ENCODE results near the gene JMJD6. TPM values are rescaled to one million over a fixed set of nuclear protein-coding genes. Genes with fewer than 3 reads are reported as not detected.
"Not testable (repeated sequence)": the region's sequence is repeated elsewhere in the genome, so short reads cannot be mapped to it uniquely, and the experiment has no call there.

The JMJD6 gene
- total and polyA plus RNA-seq, 2 experiments from 2014 or later = 19.3 to 44.8 TPM

DNA sequence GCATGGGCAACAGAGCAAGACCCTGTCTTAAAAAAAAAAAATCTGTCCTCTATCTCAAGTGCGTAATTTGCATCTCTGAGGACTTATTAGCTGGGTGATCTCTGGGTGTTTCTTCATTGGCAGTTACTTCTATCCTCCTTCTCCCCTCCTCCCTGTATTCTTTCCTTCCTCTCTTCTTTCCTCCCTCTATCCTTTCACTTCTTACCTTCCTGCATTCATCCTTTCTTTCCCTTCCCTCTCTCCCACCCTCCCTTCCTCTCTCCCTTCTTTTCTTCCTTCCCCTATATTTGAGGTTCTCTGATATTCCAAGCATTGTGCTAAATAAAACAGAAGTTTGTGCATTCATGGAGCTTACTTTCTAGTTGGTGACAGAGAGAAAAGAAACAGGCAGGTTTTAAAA, 22.3 kb upstream of the JMJD6 start:
- H3K9me2 ChIP-seq (replicated peaks; ENCODE audit: insufficient read depth) = no peaks in the 10 kb centered on the region
- TF ChIP-seq EZH2phosphoT487 (IDR thresholded peaks at IDR 0.05; ENCODE audit: low read depth, severe bottlenecking, unreplicated experiment) (no peak), EZH2 (IDR thresholded peaks at IDR 0.05; ENCODE audit: borderline replicate concordance) (no peak)
- TF ChIP-seq, protein P1, sequence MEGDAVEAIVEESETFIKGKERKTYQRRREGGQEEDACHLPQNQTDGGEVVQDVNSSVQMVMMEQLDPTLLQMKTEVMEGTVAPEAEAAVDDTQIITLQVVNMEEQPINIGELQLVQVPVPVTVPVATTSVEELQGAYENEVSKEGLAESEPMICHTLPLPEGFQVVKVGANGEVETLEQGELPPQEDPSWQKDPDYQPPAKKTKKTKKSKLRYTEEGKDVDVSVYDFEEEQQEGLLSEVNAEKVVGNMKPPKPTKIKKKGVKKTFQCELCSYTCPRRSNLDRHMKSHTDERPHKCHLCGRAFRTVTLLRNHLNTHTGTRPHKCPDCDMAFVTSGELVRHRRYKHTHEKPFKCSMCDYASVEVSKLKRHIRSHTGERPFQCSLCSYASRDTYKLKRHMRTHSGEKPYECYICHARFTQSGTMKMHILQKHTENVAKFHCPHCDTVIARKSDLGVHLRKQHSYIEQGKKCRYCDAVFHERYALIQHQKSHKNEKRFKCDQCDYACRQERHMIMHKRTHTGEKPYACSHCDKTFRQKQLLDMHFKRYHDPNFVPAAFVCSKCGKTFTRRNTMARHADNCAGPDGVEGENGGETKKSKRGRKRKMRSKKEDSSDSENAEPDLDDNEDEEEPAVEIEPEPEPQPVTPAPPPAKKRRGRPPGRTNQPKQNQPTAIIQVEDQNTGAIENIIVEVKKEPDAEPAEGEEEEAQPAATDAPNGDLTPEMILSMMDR (IDR thresholded peaks at IDR 0.05; ENCODE audit: poor library complexity) = no peak
- 100% methylated on average over 1 of the region's 1 CpG for WGBS (ENCODE audit: low lambda C conversion rate, missing lambda C conversion rate)
- no peaks in the 10 kb centered on the region for H3K27me3 ChIP-seq
- no peak overlapping the region for H3K4me2 ChIP-seq
- no peak for DNase-seq (ENCODE audit: low spot score)
- no peak overlapping the region for H2AFZ ChIP-seq
- H3K9me3 ChIP-seq (ENCODE audit: low read depth) = no peaks in the 10 kb centered on the region
- no peak overlapping the region for H3K27ac ChIP-seq
- no peaks in the 10 kb centered on the region for H4K20me1 ChIP-seq (ENCODE audit: insufficient read depth, poor library complexity, severe bottlenecking)
- H3K79me2 ChIP-seq = peaks cover 6% of the 10 kb centered on the region
- peaks cover 4% of the 10 kb centered on the region for H3K36me3 ChIP-seq (replicated peaks; ENCODE audit: insufficient read depth, low read depth)
- H3K4me3 ChIP-seq = no peak overlapping the region
- H3K4me1 ChIP-seq (ENCODE audit: insufficient read depth) = no peaks in the 10 kb centered on the region

DNA sequence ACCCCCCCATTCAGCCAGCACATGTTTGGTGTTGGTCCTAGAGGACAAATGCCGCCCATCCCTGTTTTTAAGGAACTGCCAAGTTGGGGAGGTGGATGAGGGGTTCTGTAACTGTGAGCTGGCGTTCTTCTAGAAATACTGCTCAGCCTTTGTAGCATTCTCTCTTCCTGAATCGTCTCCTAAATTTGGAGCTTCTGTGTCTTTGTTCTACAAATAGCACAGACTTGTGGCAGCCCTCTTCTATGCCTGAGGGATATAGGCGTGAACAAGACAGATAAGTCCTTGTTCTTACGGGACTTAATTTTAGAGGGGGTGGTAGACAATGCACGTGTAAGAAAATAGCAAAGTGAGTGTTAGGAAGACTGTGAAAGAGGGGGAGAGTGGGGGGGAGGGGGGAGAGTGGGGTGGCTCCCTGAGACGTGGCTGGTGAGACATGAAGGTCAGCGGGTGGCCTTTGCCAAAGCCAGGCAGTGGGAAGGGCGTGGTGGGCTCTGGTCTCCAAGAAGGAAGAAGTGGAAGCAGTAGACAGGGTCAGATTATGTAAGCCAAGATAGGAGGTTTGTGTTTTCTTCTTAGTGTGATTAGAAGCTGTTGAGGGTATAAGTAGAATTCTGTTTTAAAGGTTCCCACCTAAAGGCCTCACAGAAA, 21.4 kb upstream of the JMJD6 start:
- H4K20me1 ChIP-seq (ENCODE audit: insufficient read depth, poor library complexity, severe bottlenecking) = no peaks in the 10 kb centered on the region
- TF ChIP-seq EZH2phosphoT487 (IDR thresholded peaks at IDR 0.05; ENCODE audit: low read depth, severe bottlenecking, unreplicated experiment) (no peak), EZH2 (IDR thresholded peaks at IDR 0.05; ENCODE audit: borderline replicate concordance) (no peak)
- TF ChIP-seq, protein P1 (IDR thresholded peaks at IDR 0.05; ENCODE audit: poor library complexity) = no peak
- H3K4me2 ChIP-seq = no peak overlapping the region
- H3K4me1 ChIP-seq (ENCODE audit: insufficient read depth) = no peaks in the 10 kb centered on the region
- 93% methylated on average over 6 of the region's 9 CpGs for WGBS (ENCODE audit: low lambda C conversion rate, missing lambda C conversion rate)
- no peaks in the 10 kb centered on the region for H3K9me3 ChIP-seq (ENCODE audit: low read depth)
- H3K36me3 ChIP-seq (replicated peaks; ENCODE audit: insufficient read depth, low read depth) = peaks cover 4% of the 10 kb centered on the region
- no peak overlapping the region for H3K4me3 ChIP-seq
- no peak overlapping the region for H3K27ac ChIP-seq
- H3K27me3 ChIP-seq = no peaks in the 10 kb centered on the region
- DNase-seq (ENCODE audit: low spot score) = no peak
- H3K9me2 ChIP-seq (replicated peaks; ENCODE audit: insufficient read depth) = no peaks in the 10 kb centered on the region
- peaks cover 6% of the 10 kb centered on the region for H3K79me2 ChIP-seq
- H2AFZ ChIP-seq = no peak overlapping the region

DNA sequence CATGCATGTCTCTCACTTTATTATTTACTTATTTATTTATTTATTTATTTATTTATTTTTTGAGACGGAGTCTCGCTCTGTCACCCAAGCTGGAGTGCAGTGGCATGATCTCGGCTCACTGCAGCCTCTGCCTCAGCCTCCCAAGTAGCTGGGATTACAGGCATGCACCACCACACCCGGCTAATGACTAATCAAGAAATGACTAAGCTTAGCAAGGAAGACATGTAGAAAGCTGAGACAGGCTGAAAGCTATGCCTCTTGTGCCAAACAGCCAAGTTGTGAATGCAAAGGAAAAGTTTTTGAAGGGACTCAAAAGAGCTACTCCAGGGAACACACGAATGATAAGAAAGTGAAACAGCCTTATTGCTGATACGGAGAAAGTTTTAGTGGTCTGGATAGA, 19.4 kb upstream of the JMJD6 start:
- not testable (repeated sequence) for H3K27ac ChIP-seq; H3K9me2 ChIP-seq (replicated peaks; ENCODE audit: insufficient read depth); H3K4me1 ChIP-seq (ENCODE audit: insufficient read depth); H3K4me3 ChIP-seq; H3K9me3 ChIP-seq (ENCODE audit: low read depth); H2AFZ ChIP-seq; H3K4me2 ChIP-seq; H4K20me1 ChIP-seq (ENCODE audit: insufficient read depth, poor library complexity, severe bottlenecking); H3K36me3 ChIP-seq (replicated peaks; ENCODE audit: insufficient read depth, low read depth); H3K27me3 ChIP-seq; DNase-seq (ENCODE audit: low spot score)
- 87% methylated on average over 6 of the region's 6 CpGs for WGBS (ENCODE audit: low lambda C conversion rate, missing lambda C conversion rate)
- H3K79me2 ChIP-seq = peaks cover 13% of the 10 kb centered on the region

DNA sequence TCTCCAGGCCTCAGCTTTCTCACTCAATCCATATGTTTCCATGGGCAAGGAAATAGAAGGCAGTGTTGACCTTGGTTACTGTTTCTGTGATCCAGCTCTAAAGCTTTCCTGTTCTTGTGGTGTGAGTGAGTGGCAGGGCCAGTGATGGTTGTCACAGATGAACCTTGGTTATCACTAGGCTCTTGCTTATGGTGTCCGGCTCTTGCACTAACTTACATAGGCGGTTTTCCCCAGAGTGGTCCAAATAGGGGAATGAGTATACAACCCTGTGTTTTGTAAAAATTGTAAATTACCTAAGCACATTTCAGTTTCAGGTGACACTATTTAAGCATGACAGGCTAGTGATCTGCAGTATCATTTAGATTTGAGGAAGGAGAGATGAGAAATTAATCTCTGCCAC, 18.3 kb upstream of the JMJD6 start:
- Histone ChIP-seq H2AFZ (no peak overlapping the region), H3K27me3 (no peaks in the 10 kb centered on the region), H4K20me1 (ENCODE audit: insufficient read depth, poor library complexity, severe bottlenecking) (no peaks in the 10 kb centered on the region), H3K4me2 (no peak overlapping the region), H3K4me3 (no peak overlapping the region), H3K79me2 (peaks cover 19% of the 10 kb centered on the region), H3K36me3 (replicated peaks; ENCODE audit: insufficient read depth, low read depth) (peaks cover 4% of the 10 kb centered on the region), H3K4me1 (ENCODE audit: insufficient read depth) (peaks cover 9% of the 10 kb centered on the region), H3K9me3 (ENCODE audit: low read depth) (no peaks in the 10 kb centered on the region), H3K9me2 (replicated peaks; ENCODE audit: insufficient read depth) (no peaks in the 10 kb centered on the region), H3K27ac (no peak overlapping the region)
- 98% methylated on average over 2 of the region's 2 CpGs for WGBS (ENCODE audit: low lambda C conversion rate, missing lambda C conversion rate)
- no peak for DNase-seq (ENCODE audit: low spot score)
- no peak for TF ChIP-seq EZH2phosphoT487 (IDR thresholded peaks at IDR 0.05; ENCODE audit: low read depth, severe bottlenecking, unreplicated experiment)
- TF ChIP-seq, protein P1 (IDR thresholded peaks at IDR 0.05; ENCODE audit: poor library complexity) = no peak
- TF ChIP-seq EZH2 (IDR thresholded peaks at IDR 0.05; ENCODE audit: borderline replicate concordance) = no peak
